Transverse colon (tissue), 4 donors: ENCODE measurements around the gene TIMELESS.
"Not testable (repeated sequence)": the region's sequence is repeated elsewhere in the genome, so short reads cannot be mapped to it uniquely, and the experiment has no call there.

Source experiments
- EP300 ChIP-seq: sonication (generic); formaldehyde crosslinking; IDR thresholded peaks from one replicate; pipeline ENCODE4 v1.6.1; 2017; ENCODE audit warnings: antibody characterized with exemption, low read depth
- POLR2A ChIP-seq: fragments of 450-650 bp; IDR thresholded peaks from one replicate; pipeline ENCODE4 v1.6.1; 2016; ENCODE audit warnings: antibody characterized with exemption, mild to moderate bottlenecking, moderate library complexity
- POLR2AphosphoS5 ChIP-seq, 3 donors: sonication (generic); formaldehyde crosslinking; IDR thresholded peaks; one replicate each; pipeline ENCODE4 v1.6.1; 2016; ENCODE audit warnings: antibody characterized with exemption in 3 of 3
- TF ChIP-seq, protein P1 (sequence below), 5 experiments: fragments of 200-600 bp in 3 of 5; fragments of 450-650 bp in 2 of 5; sonication (generic) in 3 of 5; IDR thresholded peaks; 1 replicate in 2 of 5; 2 replicates in 3 of 5; pipeline ENCODE4 v1.5.1; 2016 to 2017; ENCODE audit warnings: antibody characterized with exemption in 5 of 5, inconsistent platforms in 3 of 5, mild to moderate bottlenecking in 2 of 5, moderate library complexity in 1 of 5

DNA sequence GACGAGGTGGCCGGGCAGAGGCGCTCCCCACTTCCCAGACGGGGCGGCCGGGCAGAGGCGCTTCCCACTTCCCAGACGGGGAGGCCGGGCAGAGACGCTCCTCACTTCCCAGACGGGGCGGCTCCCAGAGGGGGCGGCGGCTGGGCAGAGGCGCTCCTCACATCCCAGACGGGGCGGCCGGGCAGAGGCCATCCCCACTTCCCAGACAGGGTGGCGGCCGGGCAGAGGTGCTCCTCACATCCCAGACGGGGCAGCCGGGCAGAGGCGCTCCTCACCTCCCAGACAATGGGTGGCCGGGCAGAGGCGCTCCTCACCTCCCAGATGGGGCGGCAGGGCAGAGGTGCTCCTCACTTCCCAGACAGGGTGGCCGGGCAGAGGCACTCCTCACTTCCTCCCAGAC lies 45.3 kb upstream of the TIMELESS start:
- TF ChIP-seq, protein P1, sequence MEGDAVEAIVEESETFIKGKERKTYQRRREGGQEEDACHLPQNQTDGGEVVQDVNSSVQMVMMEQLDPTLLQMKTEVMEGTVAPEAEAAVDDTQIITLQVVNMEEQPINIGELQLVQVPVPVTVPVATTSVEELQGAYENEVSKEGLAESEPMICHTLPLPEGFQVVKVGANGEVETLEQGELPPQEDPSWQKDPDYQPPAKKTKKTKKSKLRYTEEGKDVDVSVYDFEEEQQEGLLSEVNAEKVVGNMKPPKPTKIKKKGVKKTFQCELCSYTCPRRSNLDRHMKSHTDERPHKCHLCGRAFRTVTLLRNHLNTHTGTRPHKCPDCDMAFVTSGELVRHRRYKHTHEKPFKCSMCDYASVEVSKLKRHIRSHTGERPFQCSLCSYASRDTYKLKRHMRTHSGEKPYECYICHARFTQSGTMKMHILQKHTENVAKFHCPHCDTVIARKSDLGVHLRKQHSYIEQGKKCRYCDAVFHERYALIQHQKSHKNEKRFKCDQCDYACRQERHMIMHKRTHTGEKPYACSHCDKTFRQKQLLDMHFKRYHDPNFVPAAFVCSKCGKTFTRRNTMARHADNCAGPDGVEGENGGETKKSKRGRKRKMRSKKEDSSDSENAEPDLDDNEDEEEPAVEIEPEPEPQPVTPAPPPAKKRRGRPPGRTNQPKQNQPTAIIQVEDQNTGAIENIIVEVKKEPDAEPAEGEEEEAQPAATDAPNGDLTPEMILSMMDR (IDR thresholded peaks at IDR 0.05): not testable (repeated sequence)
- not testable (repeated sequence) for TF ChIP-seq EP300; POLR2AphosphoS5 (IDR thresholded peaks at IDR 0.05); POLR2A
